GM19468 (cell line): ENCODE measurements around the gene RBM34.
"Not testable (repeated sequence)": the region's sequence is repeated elsewhere in the genome, so short reads cannot be mapped to it uniquely, and the experiment has no call there.

ENCODE experiments used
- ATAC-seq: cut with Tn5 transposase; IDR thresholded peaks from one replicate; pipeline ENCODE4 v1.9.1; 2021; ENCODE audit warnings: mild to moderate bottlenecking, moderate library complexity, moderate number of reproducible peaks; ENCODE audit not compliant: unreplicated experiment; ENCODE audit errors: extremely low read depth

RBM34 gene

GRCh38 chr1:235124111-235124510 is 36.9 kb downstream of the RBM34 start:
- no peak for ATAC-seq

- ATAC-seq = no peak
Observed at GRCh38 chr1:235122348-235122747, 38.7 kb downstream of the RBM34 start.

- no peak for ATAC-seq
Observed at GRCh38 chr1:235113183-235113917, 47.7 kb downstream of the RBM34 start.

- no peak for ATAC-seq
Observed at GRCh38 chr1:235112297-235113182, 48.5 kb downstream of the RBM34 start.

- ATAC-seq = no peak
Observed at GRCh38 chr1:235111107-235111506, 49.9 kb downstream of the RBM34 start.

GRCh38 chr1:235108876-235109275 is 52.2 kb downstream of the RBM34 start:
- ATAC-seq = no peak

- ATAC-seq = no peak
Observed at GRCh38 chr1:235108185-235108593, 52.9 kb downstream of the RBM34 start.

GRCh38 chr1:235107368-235108184 is 53.5 kb downstream of the RBM34 start:
- no peak for ATAC-seq

GRCh38 chr1:235106457-235106856 is 54.6 kb downstream of the RBM34 start:
- no peak for ATAC-seq

GRCh38 chr1:235105051-235106043 is 55.7 kb downstream of the RBM34 start:
- peak; percentile 56 for ATAC-seq

GRCh38 chr1:235102993-235103411 is 58.0 kb downstream of the RBM34 start:
- no peak for ATAC-seq

GRCh38 chr1:235102259-235102582 is 58.8 kb downstream of the RBM34 start:
- no peak for ATAC-seq

- ATAC-seq = no peak
Observed at GRCh38 chr1:235101558-235102258, 59.3 kb downstream of the RBM34 start.

GRCh38 chr1:235100194-235100772 is 60.8 kb downstream of the RBM34 start:
- no peak for ATAC-seq

- no peak for ATAC-seq
Observed at GRCh38 chr1:235098991-235099390, 62.1 kb downstream of the RBM34 start.

GRCh38 chr1:235098547-235098946 is 62.5 kb downstream of the RBM34 start:
- no peak for ATAC-seq

- ATAC-seq = not testable (repeated sequence)
Observed at GRCh38 chr1:235097501-235097900, 63.5 kb downstream of the RBM34 start.

- ATAC-seq = no peak
Observed at GRCh38 chr1:235095938-235096562, 65.0 kb downstream of the RBM34 start.
